ENCODE results near the gene ATXN2. TPM values are rescaled to one million over a fixed set of nuclear protein-coding genes. Genes with fewer than 3 reads are reported as not detected.

The ATXN2 gene
- total RNA-seq, 1 donor from 2014 or later, result 66.8 TPM

DNA sequence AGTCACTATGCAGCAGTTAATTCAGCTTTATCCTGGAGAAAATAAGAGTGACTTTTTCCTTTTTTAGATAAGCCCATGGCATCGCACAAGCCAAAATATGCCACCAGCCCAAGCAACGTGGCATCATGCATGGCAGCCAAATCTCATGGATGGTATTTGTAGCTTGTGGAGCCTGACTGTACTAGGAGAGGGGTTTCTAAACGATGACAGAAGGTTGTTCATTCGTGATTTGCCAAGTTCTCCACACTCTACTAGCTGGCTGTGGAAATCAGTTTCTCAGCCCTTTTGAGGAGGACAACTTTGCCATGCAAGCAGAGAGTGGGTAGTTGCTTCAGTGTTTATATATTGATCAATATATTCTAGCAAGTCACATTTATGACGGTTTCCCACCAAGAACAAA lies 41.4 kb upstream of the ATXN2 start:
- no peaks in the 10 kb centered on the region for H3K27me3 Mint-ChIP-seq (ENCODE audit: low read depth)
- no peak overlapping the region for H3K4me3 Mint-ChIP-seq (ENCODE audit: unreplicated experiment)
- TF ChIP-seq, protein P1, sequence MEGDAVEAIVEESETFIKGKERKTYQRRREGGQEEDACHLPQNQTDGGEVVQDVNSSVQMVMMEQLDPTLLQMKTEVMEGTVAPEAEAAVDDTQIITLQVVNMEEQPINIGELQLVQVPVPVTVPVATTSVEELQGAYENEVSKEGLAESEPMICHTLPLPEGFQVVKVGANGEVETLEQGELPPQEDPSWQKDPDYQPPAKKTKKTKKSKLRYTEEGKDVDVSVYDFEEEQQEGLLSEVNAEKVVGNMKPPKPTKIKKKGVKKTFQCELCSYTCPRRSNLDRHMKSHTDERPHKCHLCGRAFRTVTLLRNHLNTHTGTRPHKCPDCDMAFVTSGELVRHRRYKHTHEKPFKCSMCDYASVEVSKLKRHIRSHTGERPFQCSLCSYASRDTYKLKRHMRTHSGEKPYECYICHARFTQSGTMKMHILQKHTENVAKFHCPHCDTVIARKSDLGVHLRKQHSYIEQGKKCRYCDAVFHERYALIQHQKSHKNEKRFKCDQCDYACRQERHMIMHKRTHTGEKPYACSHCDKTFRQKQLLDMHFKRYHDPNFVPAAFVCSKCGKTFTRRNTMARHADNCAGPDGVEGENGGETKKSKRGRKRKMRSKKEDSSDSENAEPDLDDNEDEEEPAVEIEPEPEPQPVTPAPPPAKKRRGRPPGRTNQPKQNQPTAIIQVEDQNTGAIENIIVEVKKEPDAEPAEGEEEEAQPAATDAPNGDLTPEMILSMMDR (IDR thresholded peaks at IDR 0.05), result no peak
- H3K9me3 Mint-ChIP-seq (ENCODE audit: low read depth), result no peaks in the 10 kb centered on the region
- H3K36me3 Mint-ChIP-seq (ENCODE audit: low read depth), result peaks cover 16% of the 10 kb centered on the region
- DNase-seq (ENCODE audit: low spot score), result no peak
- peaks cover 29% of the 10 kb centered on the region for H3K4me1 Mint-ChIP-seq (ENCODE audit: low read depth)
- no peak overlapping the region for H3K27ac Mint-ChIP-seq (ENCODE audit: unreplicated experiment)

DNA sequence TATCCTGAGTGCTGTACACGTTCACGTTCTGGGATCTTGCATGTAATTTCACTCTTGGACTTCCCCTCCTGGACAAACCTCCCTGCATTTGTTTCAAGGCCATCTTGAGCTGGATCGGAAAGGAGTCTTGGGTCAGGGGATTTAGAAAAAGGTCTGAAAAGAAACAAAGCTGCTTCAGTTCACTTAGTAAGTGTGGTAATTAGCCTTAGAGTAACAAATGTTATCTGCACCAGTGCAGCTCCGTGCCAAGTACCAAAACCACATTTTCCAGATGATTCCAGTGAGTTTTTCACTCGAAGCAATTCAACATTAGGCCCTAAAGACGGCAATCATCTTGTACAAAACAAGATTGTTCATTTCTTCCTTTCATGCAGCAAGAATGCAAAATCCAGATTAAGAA lies 39.4 kb upstream of the ATXN2 start:
- peak overlapping the region; percentile 68 for H3K27ac Mint-ChIP-seq (ENCODE audit: unreplicated experiment)
- peaks cover 9% of the 10 kb centered on the region for H3K36me3 Mint-ChIP-seq (ENCODE audit: low read depth)
- TF ChIP-seq, protein P1 (IDR thresholded peaks at IDR 0.05), result no peak
- no peaks in the 10 kb centered on the region for H3K27me3 Mint-ChIP-seq (ENCODE audit: low read depth)
- DNase-seq (ENCODE audit: low spot score), result no peak
- no peak overlapping the region for H3K4me3 Mint-ChIP-seq (ENCODE audit: unreplicated experiment)
- no peaks in the 10 kb centered on the region for H3K9me3 Mint-ChIP-seq (ENCODE audit: low read depth)
- H3K4me1 Mint-ChIP-seq (ENCODE audit: low read depth), result peaks cover 26% of the 10 kb centered on the region

DNA sequence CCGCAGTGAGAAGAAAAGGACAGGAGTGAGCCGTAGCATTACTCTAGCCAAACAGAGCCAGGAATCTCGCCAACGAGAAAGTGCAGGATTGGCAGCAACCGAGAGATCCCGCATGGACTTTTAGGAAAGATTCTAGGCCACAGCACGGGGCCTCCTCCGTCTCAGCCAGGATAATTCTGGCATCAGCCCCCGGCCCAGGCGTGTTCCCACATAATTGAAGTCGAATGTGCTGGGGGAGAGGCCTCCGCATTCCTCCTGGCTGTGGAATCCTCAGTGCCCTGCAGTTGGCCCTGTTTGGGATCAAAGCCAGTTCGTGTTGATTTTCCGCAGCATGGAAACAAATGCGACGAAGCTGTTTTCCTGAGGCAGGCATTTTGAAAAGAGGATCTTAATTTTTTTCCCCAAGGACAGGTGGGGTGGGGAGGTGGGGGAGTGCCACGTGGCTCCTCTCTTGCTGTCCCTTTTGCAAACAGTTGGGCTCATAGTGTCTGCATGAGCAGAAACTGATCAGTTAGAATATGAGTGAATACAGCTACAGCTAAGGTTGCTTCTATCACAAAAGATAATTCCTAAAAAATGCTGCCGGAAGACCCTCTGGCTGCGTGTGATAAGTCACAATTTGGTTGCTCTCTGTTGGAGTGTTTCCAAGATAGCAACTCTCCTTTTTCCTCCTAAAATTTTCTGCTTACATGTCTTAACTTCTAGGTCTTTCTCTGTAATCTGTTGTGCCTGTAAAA lies 37.3 kb upstream of the ATXN2 start:
- Mint-ChIP-seq H3K4me3 (ENCODE audit: unreplicated experiment) (peak overlapping the region; percentile 47), H3K9me3 (ENCODE audit: low read depth) (no peaks in the 10 kb centered on the region), H3K27ac (ENCODE audit: unreplicated experiment) (peak overlapping the region; percentile 89), H3K27me3 (ENCODE audit: low read depth) (no peaks in the 10 kb centered on the region), H3K36me3 (ENCODE audit: low read depth) (peaks cover 3% of the 10 kb centered on the region), H3K4me1 (ENCODE audit: low read depth) (peaks cover 21% of the 10 kb centered on the region)
- TF ChIP-seq, protein P1 (IDR thresholded peaks at IDR 0.05), result no peak
- no peak for DNase-seq (ENCODE audit: low spot score)

DNA sequence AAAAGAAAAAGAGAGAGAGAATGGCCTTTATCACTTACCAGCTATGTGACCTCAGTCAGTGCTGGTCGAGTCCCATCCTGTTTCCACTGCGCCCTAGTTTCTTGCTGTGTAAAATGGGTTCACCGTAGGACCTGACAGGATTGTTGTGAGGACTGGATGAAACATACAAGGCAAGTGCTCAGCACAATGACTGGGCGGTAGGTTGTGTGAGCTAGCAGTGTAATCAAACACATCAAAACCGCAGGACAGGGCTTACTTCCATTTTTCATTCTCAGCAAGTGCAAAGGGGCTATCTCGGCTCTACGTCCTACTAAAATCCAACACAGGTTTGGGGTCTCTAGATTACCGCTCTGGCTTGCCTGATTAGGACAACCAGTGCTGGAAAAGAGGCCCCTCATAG lies 36.4 kb upstream of the ATXN2 start:
- DNase-seq (ENCODE audit: low spot score), result no peak
- peaks cover 3% of the 10 kb centered on the region for H3K36me3 Mint-ChIP-seq (ENCODE audit: low read depth)
- no peak overlapping the region for H3K4me3 Mint-ChIP-seq (ENCODE audit: unreplicated experiment)
- TF ChIP-seq, protein P1 (IDR thresholded peaks at IDR 0.05), result no peak
- no peaks in the 10 kb centered on the region for H3K27me3 Mint-ChIP-seq (ENCODE audit: low read depth)
- peaks cover 21% of the 10 kb centered on the region for H3K4me1 Mint-ChIP-seq (ENCODE audit: low read depth)
- H3K9me3 Mint-ChIP-seq (ENCODE audit: low read depth), result no peaks in the 10 kb centered on the region
- peak overlapping the region; percentile 89 for H3K27ac Mint-ChIP-seq (ENCODE audit: unreplicated experiment)

DNA sequence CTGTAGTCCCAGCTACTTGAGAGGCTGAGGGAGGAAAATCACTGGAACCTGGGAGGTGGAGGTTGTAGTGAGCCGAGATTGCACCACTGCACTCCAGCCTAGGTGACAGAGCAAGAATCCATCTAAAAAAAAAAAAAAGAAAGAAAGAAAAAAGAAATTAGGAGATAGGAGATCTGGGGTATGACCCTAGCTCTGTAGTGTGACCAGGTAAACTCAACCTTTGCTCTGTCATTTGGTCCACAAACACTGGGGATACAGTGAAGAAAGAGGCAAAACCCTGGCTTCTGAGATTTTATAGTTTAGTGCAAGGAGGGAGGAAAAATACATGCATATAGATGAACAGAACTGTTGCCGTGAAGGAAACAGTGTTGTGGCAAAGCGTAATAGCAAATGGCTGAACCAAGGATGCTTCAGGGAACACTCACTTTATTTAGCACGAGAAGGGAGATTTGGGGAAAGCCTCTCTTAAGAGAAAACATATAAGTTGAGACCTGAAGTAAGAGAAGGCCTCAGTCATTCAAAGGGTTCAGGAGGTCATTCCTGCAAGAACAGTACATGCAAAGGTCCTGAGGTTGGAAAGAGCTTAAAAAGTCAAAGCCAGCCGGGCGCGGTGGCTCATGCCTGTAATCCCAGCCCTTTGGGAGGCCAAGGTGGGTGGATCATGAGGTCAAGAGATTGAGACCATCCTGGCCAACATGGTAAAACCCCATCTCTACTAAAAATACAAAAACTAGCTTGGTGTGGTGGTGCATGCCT lies 29.6 kb upstream of the ATXN2 start:
- no peaks in the 10 kb centered on the region for H3K36me3 Mint-ChIP-seq (ENCODE audit: low read depth)
- no peaks in the 10 kb centered on the region for H3K9me3 Mint-ChIP-seq (ENCODE audit: low read depth)
- H3K27ac Mint-ChIP-seq (ENCODE audit: unreplicated experiment), result no peak overlapping the region
- peaks cover 2% of the 10 kb centered on the region for H3K4me1 Mint-ChIP-seq (ENCODE audit: low read depth)
- TF ChIP-seq, protein P1 (IDR thresholded peaks at IDR 0.05), result no peak
- DNase-seq (ENCODE audit: low spot score), result no peak
- H3K4me3 Mint-ChIP-seq (ENCODE audit: unreplicated experiment), result no peak overlapping the region
- H3K27me3 Mint-ChIP-seq (ENCODE audit: low read depth), result no peaks in the 10 kb centered on the region

Data from chondrocyte (in vitro differentiated cells).